ELR (cell line): ENCODE results near the gene SLC7A1.
"Not testable (repeated sequence)": the region's sequence is repeated elsewhere in the genome, so short reads cannot be mapped to it uniquely, and the experiment has no call there.

Source experiments
- DNase-seq: peaks from one replicate; pipeline ENCODE4 v3.0.0-alpha.2; 2015; ENCODE audit warnings: low read depth

The SLC7A1 gene

DNA sequence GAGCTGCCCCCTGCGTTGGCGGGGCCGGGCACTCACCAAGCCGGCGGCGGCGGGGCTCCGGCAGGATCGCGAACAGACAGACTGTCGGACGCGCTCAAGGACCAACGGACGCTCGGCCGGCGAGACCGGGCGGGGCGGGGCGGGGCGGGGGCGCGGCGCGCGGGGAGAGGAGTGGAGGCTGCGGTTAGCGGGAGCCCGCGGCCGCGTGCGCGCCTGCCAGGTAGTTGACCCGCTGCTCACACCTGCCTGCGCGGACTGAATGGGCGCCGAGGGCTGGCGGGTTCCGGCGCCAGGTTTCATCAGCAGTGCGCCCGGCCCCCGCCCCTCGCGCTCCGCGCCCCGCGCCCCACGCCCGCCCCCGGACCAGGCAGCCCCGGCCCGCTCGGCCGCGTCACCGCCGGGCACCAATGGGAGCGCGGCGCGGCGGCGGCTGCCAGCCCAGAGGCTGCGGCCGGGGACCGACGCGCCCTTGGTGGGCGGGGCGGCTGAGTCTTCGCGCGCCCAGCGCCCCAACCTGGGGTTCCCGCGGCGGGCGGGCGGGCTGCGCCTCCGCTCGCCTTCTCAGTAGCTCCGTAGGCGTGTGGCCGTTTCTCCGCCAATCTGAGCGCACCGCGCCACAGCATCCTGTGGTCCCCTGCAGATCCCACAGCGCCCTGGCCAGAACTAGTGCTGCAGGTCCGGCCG is at the start of gene SLC7A1:
Gene SLC7A1 (minus strand): TSS at position 309 of the 684 bp plus-strand sequence. CDS start 59,500 bp downstream, outside the sequence.
- DNase-seq, result peak; percentile 92

DNA sequence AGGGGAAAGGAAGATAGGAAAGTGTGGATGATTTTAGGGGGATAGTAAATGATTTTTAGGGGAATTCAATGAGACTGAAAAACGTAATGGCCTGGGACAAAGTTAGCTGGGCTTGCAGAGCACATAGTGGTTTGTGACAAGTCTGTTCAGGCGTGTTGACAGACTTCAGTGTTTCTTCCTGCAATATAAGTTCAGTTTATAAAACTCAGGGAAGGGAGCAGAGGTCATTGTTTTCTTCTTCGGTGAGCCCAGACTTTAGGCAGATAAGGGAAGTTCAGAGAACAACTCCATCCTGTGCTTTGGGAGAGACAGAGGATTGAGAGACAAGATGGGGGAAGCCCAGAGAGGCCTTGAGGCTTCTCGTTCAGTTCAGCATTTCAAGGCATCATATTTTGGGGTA is 45.2 kb upstream of the SLC7A1 start:
- no peak for DNase-seq

DNA sequence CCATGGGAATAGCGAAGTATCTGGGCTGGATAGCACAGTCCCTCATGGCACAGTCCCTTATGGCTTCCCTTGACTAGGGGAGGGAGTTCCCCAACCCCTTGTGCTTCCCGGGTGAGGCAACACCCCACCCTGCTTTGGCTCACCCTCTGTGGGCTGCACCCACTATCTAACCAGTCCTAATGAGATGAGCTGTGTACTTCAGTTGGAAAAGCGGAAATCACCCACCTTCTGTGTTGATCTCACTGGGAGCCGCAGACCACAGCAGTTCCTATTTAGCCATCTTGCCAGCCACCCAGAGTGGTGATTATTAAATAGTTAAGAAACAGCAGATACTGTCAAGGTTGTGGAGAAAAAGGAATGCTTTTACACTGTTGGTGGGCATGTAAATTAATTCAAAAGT is 41.3 kb upstream of the SLC7A1 start:
- DNase-seq, result not testable (repeated sequence)

DNA sequence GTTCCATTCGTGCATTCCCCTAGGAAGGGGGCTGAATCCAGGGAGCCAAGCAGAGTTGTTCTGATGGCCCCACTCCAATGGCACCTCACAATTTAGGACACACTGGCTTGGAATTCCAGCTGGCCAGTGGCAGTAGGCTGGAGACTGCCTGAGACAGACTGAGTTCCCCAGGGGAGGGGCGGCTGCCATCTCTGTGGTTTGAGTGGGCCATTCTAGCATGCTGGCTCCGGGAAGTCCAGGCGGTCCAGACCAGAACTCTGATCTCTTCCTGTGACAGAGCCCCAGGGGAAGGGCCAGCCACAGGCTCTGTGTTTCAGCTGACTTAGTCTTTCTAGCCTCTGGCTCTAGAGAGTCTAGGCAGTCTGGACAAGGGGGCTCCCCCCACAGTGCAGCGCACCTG is 29.5 kb upstream of the SLC7A1 start:
- no peak for DNase-seq

DNA sequence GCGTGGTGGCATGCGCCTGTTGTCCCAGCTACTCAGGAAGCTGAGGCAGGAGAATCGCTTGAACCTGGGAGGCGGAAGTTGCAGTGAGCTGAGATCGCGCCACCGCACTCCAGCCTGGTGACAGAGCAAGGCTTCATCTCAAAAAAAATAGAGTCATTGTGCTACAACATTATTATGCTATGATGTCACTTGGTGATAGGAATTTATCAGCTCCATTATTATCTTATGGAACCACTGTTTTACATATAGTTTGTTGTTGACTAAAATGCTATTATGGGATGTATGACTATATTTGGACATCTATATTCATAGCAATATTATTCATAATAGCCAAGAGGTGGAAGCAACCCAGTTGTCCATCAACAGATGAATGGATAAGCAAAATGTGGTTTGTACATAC is 26.4 kb upstream of the SLC7A1 start:
- DNase-seq, result peak; percentile 85

DNA sequence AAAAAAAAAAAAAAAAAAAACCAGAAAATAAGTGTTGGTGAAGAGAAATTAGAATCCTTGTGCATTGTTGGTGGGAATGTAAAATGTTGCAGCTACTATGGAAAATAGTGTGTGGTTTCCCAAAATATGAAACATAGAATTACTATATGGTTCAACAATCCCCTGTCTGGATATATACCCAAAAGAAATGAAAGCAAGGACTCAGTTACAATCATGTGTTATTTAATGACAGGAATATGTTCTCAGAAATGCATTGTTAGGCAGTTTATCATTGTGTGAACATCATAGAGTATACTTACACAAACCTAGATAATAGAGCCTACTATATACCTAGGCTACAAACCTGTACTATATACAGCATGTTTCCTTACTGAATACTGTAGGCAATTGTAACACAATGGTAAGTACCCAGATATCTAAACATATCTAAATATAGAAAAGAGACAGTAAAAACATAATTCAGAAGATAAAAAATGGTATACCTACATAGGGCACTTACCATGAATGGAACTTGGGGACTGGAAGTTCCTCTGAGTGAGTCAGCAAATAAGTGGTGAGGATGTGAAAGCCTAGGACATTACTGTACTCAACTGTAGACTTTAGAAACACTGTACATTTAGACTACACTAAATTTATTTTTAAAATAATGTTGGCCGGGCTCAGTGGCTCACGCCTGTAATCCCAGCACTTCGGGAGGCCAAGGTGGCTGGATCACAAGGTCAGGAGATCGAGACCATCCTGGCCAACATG is 25.7 kb upstream of the SLC7A1 start:
- DNase-seq, result peak; percentile 91

DNA sequence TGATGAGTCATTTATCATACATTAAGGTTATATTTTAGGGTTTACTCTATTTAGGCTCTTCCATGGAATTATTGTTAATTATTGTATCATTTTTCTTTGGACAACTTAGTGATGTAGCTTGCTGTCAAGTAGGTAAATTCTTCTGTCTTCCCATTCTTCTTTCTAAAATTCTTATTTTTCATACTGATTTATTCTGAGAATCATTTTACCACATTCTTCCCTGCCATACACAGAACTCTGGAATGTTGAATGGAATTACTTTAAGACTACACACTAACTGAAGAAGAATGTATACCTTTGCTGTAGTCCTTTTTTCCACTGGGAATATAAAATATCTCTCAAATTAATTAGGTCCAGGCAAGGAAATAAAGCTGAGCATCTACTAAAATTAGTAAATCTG is 24.5 kb upstream of the SLC7A1 start:
- peak; percentile 86 for DNase-seq

DNA sequence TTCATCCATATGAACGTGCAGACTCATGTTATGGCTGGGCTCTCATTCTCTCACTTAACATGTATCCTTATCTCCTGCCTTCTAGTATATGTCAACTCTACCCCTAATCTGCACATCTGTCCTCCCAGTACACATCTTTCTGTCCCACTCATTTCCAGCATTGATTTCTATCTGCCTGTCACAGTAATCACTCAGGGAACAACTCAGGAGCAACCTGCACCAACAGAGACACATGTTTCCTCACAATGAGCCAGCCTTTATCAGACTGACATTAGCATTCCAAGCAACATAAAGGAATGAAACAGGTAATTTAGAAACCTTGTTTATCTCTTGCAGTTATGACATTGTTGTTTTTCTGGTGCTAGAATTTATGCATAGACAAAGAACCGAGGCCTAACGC is 17.6 kb upstream of the SLC7A1 start:
- DNase-seq, result no peak

DNA sequence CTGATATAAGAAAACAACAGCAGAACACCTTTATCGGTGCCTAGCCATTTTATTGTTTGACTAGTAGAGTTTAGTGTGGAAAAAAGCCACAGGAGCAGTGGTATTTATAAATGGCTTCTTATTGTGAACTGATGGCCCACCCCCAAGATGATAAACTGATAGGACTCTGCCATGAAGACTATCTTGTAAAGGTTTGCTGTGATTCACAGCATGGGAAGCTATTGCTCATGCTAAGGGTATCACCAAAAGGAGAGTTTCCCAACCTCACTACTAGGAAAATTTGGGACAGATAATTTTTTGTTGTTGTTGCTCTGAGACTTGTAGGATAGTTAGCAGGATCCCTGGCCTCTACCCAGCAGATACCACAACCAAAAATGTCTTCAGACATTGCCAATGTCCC is 12.0 kb upstream of the SLC7A1 start:
- DNase-seq, result peak; percentile 51

DNA sequence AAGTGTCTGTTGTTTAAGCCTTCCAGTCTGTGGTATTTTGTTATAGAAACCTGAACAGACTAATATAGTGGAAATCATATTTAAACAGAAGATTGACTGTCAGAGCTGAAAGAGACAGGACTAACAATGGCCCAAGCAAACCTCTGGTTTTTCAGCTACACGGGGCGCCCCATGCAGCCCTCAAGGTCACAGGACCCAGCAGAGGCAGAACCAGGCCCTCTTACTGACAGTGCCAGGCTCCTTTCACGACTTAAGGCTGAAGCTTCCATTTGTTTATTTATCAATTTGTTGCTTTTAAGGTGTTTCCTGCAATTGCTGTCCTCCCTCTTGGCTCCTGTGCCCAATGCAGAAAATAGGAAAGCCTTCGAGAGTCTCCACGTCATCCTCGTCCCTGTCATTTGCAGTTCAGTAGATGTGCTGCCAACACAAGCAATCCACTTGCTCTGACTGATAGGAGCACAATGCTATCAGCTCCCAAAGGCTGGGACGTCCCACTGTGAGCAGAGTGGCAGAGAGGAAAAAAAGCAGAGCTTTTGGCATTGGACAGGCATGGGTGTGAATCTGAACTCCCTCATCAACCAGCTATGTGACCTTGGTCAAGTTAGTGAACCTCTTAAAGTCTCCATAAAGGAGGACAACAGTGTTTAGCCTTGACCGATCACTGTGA is 10.5 kb upstream of the SLC7A1 start:
- DNase-seq, result no peak

DNA sequence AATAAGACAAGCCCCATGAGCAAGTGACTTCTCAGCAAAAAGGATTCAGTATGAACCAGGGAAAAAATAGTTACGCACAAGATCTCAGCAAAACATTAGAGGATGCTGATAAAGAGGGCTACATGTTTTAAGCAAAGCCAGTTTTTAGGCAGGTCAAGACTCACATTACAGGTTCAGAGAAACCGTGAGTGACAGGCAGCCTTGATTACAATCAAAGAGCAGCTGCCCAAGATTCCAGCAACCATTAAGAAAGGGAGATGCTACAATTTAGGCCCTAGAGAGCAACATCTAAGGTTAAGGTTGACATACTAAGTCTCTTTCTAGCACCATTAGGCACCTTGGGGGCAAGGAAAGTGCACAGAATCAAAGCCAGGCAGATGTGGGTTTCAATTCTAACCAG is 2.8 kb upstream of the SLC7A1 start:
- no peak for DNase-seq

DNA sequence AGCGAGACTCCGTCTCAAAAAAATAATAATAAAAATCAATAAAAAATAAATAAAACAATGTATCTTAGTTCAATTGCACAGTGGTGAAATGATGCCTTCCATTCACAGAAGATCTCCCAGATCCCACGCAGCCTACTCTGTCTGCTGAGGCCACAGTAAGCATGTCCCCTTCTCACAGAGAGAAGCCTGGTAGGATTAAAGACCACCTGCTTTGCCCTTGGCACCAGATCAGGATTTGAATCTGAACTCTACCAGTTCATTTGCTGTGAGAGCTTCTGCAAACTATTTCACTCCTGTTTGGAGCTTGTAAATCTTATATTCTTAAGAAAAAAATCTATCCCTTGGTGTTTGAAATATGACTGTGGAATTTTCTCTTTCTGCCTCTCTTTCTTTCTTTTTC is 2.2 kb upstream of the SLC7A1 start:
- DNase-seq, result no peak

DNA sequence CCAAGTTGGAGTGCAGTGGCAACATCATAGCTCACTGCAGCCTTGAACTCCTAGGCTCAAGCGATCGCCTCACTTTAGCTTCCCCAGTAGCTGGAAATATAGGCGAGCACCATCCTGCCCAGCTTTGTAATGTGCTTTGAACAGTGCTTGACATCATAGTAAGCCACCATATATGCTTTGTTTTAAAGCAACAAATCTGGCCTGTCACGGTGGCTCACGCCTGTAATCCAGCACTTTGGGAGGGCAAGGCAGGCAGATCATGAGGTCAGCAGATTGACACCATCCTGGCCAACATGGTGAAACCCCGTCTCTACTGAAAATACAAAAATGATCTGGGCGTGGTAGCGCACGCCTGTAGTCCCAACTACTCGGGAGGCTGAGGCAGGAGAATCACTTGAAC is 1.8 kb upstream of the SLC7A1 start:
- no peak for DNase-seq

DNA sequence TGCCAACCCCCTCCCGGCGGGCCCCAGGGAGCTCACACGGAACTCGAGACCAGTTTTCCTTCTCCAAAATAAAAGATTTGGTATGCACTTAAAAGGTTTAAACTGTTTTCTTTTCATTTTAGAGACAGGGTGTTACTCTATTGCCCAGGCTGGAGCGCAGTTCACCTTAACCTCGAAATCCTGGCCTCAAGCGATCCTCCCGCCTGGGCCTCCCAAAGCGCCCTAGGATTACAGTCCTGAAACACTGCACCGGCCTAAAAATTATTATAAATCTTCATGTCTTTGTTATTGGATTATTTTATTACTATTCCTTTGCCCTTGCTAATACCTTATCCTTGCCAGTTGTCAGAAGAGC is 553 bp upstream of the SLC7A1 start:
- no peak for DNase-seq

DNA sequence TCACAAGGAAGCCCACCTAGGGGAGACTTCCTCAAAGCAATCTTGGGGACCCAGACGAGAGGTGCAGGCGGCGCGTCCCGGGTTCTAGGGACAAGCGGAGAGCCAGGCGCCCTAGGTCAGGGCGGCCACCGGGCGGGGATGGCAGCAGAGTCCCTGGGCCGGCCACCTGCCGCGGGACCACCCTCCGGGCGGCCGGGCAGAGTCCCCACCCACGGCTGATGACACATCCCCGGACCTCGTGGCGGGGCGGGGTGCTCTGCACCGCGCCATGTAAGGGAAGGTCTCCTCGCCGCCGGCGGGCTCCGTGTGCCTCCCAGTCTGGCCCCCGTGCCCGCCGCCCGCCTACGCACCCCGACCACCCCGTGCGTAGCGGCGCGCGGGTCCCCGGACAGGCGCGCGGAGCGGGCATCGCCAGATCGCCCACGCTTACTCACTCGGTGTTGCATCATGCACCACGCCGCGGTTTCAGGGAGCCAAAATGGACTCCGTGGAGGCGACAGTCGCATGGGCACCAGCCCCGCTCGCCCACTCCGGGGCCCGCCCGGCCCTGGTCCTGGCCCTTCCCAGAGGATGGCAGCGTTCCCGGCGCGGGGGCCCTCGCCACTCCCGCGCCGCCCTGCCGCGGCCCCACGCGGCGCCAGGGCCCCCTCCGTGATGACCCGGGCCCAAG is 643 bp downstream of the SLC7A1 start:
- peak; percentile 78 for DNase-seq

DNA sequence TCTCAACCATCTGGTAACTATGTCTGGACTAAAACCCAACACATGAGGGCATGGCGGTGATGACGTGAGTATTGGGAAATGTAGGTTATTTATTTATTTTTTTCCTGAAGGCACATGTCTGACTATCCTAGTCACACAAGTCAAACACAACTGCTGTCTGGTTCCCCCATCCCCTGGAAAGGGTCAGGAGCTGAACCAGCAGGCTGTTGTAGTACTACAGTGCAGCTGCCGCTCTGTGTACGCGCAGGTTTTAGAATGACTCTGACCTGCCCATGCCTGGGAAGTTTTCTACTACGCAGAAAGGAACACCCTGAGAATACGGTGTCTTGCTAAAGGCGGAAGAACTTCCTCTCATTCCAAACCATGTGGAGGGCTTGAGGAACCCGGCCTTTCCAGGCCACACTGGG is 1.2 kb downstream of the SLC7A1 start:
- peak; percentile 91 for DNase-seq

DNA sequence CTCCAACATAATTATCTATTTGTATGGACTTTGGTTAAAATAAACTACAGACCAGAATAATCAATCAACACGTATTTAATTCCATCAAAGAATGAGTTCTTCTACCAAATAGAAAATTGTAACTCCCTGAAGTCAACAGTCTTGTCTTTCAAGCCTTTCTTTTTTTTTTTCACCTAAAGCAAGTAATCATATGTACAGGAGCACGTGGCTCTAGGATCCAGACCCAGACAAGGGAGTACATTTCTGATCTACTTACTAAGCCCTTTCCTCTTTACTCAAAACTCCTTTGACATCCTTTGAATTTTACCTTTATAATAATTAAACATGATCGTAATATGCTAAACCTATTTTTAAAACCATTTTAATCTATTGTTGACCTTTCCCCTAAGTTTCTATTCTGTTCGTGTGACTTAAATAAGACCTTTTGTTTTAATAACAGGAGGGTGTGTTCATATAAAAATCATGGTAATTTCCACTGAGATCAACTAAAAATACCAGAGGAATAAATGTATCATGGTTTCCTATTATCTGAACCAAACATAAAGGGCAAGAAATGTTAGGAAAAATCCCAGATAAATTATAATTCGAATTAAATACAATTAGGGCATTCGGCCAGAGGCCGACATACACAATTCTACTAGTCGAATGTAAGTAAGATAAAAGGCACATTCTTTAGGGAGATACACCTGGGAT is 1.7 kb downstream of the SLC7A1 start:
- DNase-seq, result no peak

DNA sequence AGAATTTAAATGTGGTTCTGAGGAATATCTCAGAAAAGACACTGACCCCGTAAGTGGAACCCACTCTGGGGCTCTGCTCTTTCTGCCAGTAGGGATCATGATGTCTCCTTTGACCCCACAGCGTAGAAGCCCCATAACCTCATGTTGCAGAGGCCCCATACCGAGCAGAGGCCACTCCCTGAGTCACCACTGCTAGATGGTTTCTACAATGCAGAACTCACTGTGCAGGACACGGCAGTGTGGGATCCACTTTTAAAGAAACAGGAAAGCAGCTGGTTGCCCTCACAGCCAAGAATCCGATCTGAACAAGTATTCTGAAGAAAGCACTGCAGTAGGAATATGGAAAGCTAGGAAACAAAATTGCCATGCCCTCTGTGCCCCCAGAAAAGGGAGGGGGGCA is 4.2 kb downstream of the SLC7A1 start:
- peak; percentile 71 for DNase-seq

DNA sequence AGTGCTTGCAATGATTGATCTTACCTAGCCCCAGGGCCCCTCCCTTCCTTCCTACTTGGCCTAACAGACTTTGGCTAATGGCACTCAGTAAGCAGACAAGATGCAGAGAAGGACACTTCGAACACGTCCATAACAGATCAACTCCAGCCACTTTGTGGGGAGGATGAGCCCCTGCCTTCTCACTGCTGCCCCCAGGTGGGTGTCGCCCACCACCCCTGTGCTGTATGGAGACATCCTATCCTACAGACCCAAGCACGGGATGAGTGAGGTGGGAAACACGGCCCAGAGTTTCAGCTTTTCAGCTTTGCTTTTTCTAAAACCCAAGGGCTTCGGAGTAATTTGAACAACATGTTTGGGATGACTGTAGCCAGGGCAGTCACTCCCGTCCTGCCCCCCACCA is 5.5 kb downstream of the SLC7A1 start:
- no peak for DNase-seq

DNA sequence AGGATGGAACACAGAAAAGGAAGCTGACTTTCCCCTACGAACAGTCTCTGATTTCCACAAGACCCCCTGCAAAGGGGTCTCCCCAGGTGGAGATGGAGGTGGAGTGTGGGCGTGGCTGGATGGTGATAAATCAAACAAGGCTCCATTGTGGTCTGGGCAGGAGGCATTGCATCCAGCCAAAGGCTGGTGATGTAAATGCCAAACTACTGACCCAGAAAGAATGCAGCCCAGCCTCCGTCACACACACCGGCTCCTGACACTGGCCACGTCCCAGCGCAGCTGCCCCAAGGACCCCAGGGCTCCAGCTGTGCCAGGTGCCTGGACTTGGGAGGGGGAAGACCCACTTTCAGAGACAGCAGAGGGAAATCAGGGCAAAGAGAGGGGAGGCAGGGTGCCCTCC is 6.3 kb downstream of the SLC7A1 start:
- peak; percentile 77 for DNase-seq

DNA sequence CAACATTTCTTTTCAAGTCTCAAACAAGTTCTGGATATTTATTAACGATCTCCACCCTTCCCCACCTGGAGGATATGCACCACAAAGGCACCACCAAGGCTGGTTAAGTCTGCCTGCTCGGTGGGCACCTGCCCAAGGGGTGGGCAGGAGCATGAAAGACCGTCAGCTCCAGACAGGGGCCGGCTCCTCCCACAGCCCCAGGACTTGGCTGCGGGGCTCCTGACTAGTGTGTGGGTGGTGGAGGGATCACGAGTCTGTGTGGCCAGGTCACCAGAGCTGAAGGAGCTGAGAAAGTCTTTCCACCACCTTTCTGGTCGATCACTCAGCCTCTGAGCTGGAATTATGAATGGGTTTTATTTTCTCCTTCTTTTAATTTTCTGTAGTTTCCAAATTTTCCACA is 7.8 kb downstream of the SLC7A1 start:
- DNase-seq, result no peak
